AG04449 (cell line): ENCODE measurements around the gene GLB1L.
A peak's percentile ranks its signal among the peaks of the same experiment; 100 is the strongest.

Source experiments
- CTCF ChIA-PET: fragments of 350-600 bp; formaldehyde crosslinking; extraction: SDS; loops from one replicate; lab custom pipeline; 2021; ENCODE audit warnings: antibody characterized with exemption; lab: Yijun Ruan, JAX
- POLR2A ChIA-PET: fragments of 400-600, 350-600 bp; formaldehyde crosslinking; extraction: SDS; loops from one replicate; lab custom pipeline; 2020; ENCODE audit warnings: antibody characterized with exemption, inconsistent platforms; lab: Yijun Ruan, JAX
- DNase-seq: peaks from one replicate; pipeline ENCODE4 v3.0.0-alpha.2; 2010; ENCODE audit warnings: low read depth, low spot score
- H3K4me3 ChIP-seq: 2 replicates; pipeline ENCODE4 v1.5.1; 2011; ENCODE audit warnings: low read depth, mild to moderate bottlenecking, control low read depth, low read length
- TF ChIP-seq, protein P1 (sequence below): IDR thresholded peaks from one replicate; pipeline ENCODE4 v1.5.1; 2011; ENCODE audit warnings: mild to moderate bottlenecking, moderate library complexity, low read length, control low read depth, inconsistent platforms; ENCODE audit not compliant: insufficient read depth; ENCODE audit errors: missing control alignments

The GLB1L gene

DNA sequence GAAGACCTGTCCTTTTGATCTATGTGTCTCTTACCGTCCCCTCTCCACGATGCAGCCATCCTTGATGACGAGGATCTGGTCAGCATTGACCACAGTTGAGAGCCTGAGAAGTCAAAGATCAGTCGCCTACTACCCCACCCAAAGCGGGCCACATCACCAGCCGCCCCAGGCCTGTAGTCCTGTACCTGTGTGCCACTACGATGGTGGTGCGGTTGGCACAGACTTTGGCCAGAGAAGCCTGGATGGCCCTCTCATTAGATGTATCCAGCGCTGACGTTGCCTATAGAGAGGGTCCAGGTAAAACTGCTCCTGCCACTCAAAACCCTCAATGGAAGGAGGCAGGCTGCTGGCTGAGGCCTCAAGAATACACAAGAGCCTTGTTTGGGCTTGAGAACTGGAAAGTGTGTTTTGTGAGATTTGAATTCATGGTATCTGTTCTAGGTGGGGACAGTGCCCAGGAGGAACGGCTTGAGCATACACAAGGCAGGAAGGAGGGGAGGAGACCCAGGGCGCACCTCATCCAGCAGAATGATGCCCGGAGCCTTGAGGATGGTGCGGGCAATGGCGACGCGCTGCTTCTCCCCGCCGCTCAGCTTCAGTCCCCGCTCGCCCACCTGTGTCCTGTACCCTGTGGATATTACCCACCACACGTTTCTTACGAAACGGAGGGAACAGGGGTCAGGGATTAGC is 34.9 kb downstream of the GLB1L start:
- TF ChIP-seq, protein P1, sequence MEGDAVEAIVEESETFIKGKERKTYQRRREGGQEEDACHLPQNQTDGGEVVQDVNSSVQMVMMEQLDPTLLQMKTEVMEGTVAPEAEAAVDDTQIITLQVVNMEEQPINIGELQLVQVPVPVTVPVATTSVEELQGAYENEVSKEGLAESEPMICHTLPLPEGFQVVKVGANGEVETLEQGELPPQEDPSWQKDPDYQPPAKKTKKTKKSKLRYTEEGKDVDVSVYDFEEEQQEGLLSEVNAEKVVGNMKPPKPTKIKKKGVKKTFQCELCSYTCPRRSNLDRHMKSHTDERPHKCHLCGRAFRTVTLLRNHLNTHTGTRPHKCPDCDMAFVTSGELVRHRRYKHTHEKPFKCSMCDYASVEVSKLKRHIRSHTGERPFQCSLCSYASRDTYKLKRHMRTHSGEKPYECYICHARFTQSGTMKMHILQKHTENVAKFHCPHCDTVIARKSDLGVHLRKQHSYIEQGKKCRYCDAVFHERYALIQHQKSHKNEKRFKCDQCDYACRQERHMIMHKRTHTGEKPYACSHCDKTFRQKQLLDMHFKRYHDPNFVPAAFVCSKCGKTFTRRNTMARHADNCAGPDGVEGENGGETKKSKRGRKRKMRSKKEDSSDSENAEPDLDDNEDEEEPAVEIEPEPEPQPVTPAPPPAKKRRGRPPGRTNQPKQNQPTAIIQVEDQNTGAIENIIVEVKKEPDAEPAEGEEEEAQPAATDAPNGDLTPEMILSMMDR, result no peak
- ChIA-PET CTCF (interaction anchor here (1.0 to 4.2 kb wide), 5 partner anchors 8 to 83 kb away, joined by 3 to 26 read pairs (median 9); partner anchors contain the start of genes ABCB6 and SLC23A3), POLR2A (no interaction called here)

DNA sequence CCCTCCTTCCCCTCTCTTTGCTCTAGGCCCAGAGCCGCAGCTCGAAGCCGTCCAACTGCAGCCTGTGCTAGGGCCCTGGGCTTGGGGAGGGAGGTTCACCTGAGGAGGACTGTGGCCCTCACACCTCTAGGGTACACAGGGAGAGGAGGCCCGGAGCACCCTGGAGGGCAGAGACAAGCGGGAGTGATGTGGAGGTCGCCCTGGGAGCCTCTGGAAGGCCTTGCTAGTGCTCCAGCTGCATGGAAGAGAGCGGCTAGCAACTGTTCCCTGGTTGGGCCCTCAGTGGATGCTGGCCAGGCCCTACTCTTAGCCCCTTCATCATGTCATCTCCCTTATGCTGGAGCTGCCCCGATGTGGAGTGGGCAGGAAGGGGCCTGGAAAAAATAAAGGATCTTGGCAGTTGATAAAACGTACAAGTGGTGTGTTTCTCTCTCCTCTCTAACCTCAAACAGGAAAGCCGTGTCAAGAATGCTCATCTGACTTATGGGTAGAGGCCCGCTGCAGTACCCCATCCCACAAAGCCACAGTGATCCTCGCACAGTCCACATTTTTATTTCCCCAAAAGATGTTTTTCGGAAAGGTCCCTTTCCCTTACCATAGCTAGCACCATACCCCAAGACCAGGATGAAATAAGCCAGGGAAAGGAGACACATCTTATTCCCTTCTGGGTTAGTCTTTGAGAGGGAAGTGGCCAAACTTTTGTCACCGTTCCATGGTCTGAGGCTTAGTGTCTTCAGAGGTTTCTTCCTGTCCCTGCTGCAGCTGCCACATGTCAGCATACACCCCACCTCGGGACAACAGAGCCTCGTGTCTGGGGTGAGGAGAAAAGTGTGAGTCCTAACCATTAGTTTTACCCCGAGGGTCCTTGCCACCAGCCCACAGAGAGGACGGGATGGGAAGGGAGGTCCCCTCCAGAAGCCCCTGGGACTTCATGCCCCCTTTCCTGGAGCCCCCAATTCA is 35.7 kb downstream of the GLB1L start:
- TF ChIP-seq, protein P1, result no peak
- POLR2A ChIA-PET, result no interaction called here
- no peak overlapping the region for H3K4me3 ChIP-seq
- DNase-seq, result no peak
- CTCF ChIA-PET, result interaction anchor here (0.9 to 4.2 kb wide), 4 partner anchors 9 to 50 kb away, joined by 3 to 26 read pairs (median 6); partner anchors contain the start of genes ABCB6 and SLC23A3

More for the DNA sequence above, 34.9 kb downstream of the GLB1L start:
- no peak for DNase-seq
- H3K4me3 ChIP-seq, result no peak overlapping the region

DNA sequence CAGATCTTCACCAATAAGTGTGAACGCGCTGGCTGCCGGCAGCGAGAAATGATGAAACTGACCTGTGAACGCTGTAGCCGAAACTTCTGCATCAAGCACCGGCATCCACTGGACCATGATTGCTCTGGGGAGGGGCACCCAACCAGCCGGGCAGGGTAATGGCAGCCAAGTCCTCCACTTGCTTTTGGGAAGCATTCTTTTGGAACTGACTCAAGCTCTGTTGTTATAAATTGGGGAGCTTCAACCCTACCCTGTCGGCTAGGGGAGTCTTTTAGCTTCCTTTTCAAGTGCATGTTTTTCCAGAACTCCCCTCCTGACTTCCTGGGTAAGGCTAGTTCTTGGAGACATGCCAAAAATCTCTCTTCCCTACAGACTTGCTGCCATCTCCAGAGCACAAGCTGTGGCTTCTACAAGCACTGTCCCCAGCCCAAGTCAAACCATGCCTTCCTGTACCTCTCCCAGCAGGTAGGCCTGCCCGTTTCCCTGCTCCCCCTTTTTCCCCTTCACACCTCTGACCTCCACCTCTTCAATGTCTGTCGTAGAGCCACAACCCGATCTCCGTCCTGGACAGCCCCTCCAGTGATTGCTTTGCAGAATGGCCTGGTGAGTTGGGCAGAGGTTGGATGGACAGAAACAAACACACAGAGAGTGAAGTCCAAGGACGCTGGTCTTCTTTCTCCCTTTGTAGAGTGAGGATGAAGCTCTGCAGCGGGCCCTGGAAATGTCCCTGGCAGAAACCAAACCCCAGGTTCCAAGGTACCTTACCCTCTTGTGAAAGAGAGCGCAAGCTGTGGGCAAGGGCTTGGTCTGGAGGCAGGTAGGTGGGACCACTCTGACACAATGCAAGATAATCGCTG is 37.1 kb downstream of the GLB1L start:
- TF ChIP-seq, protein P1, result no peak
- H3K4me3 ChIP-seq, result no peak overlapping the region; the same call in 1 of the 2 replicates
- CTCF ChIA-PET, result interaction anchor here (0.9 to 4.2 kb wide), 7 partner anchors 8 to 87 kb away, joined by 3 to 26 read pairs (median 6); partner anchors contain the start of genes ABCB6 and CNPPD1
- no peak for DNase-seq
- POLR2A ChIA-PET, result interaction anchor here (2.9 kb wide), 1 partner anchor 10 kb away, joined by 27 read pairs; the partner anchor contains the start of gene ABCB6

DNA sequence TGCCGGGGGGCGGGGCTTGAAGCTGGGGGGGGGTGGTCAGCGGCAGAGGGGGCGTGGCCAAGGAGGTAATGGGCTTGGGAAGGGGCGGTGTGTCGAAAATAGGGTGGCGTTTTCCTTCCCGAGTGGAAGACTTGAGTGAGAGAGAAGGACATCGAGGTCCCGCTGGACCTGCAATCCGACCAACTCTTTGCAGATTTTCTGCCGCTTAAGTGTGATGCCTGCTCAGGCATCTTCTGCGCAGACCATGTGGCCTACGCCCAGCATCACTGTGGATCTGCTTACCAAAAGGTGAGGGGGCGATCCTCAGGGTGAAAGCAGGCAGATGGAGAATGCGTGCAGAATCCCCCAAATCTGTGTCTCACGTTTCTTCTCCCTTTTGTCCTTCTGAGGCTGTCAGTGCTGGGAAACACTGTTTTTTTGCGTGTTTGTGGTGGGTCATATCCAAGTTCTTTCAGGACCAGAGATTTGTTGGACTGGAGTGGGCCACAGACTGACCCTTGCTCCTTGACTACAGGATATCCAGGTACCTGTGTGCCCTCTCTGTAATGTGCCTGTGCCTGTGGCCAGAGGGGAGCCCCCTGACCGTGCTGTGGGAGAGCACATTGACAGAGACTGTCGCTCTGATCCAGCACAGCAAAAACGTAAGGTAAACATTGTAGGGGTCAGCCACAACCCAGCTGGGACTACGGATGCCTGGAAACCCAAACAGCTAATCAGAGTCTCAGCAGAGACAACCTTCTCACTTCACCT is 37.9 kb downstream of the GLB1L start:
- H3K4me3 ChIP-seq, result peak overlapping the region; percentile 86
- TF ChIP-seq, protein P1, result no peak
- POLR2A ChIA-PET, result interaction anchor here (0.5 to 2.9 kb wide), 9 partner anchors 11 to 71 kb away, joined by 3 to 27 read pairs (median 5); partner anchors contain the start of genes ABCB6, ANKZF1, ATG9A and CNPPD1
- DNase-seq, result no peak
- CTCF ChIA-PET, result interaction anchor here (0.9 to 4.2 kb wide), 9 partner anchors 9 to 92 kb away, joined by 3 to 26 read pairs (median 6); partner anchors contain the start of gene CNPPD1
